GM18868 (cell line): ENCODE measurements around the gene LMBRD1.
A peak's percentile ranks its signal among the peaks of the same experiment; 100 is the strongest.
"Not testable (repeated sequence)": the region's sequence is repeated elsewhere in the genome, so short reads cannot be mapped to it uniquely, and the experiment has no call there.

Experiments
- ATAC-seq: cut with Tn5 transposase; IDR thresholded peaks from one replicate; pipeline ENCODE4 v1.9.1; 2021; ENCODE audit warnings: mild to moderate bottlenecking, moderate library complexity; ENCODE audit not compliant: unreplicated experiment

The LMBRD1 gene

DNA sequence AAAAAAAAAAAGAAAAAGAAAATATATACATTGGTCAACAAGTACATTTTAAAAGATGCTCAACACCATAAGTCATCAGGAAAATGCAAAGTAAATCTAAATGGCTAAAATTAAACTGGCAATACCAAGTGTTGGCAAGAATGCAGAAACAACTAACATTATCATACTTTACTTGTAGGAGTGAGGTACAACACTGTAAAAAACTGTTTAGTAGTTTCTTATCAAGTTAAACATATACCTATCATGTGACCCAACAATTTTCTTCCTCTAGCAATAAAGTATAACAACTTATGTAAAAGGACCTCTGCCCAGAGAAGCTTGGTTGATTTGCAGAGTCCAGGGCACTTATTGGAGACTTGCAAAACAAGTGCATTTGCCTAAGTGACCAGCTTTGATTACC is 40.4 kb downstream of the LMBRD1 start:
- no peak for ATAC-seq

DNA sequence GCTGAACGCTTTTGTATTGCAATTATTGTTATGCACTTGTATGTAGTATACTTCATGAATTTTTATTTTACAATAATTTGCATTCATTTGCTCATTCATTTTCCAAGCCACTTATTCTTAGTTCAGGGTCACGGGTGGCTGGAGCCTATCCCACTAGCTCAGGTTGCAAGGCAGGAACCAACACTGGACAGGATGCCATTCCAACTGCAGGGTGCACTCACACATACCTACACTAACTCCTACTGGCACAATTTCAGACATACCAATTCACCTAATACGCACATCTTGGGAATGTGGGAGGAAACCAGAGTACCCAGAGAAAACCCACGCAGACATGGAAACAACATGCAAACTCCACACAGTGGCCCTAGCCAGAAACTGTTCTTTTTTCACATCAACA is 61.8 kb downstream of the LMBRD1 start:
- ATAC-seq: no peak

DNA sequence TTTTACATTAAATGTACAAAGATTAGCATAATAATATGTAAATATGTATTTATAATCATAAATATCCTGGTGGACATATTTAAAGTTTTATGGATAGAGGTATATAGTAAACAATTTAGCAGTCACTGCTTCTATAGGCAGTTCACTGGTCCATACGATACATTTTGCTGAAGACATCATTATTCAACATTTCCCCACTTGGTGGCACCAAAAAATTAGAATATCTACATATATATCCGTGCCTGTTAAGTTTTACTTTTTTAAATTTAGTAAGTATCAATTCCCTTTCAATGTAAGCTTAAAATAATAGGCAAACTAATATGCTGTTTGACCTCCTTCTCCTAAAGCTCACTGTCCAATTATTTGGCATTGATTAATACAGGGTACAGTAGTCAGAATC is 64.2 kb downstream of the LMBRD1 start:
- peak; percentile 88 for ATAC-seq

DNA sequence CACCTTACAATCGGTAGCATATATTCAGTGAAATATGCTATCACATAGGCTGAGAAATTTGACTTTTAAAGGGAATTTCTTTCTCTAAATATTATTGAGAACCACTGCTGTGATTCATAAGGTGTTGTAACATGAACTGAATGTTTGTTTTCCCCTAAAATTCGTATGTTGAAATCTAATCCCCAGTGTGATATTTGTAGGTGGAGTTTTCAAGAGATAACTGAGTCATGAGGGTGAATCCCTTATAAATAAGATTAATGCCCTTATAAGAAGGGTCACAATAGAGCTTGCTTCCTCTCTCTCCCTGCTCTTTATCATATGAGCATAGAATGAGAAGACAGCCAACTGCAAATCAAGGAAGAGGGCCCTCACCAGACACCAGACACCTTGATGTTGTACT is 64.8 kb downstream of the LMBRD1 start:
- ATAC-seq: no peak

DNA sequence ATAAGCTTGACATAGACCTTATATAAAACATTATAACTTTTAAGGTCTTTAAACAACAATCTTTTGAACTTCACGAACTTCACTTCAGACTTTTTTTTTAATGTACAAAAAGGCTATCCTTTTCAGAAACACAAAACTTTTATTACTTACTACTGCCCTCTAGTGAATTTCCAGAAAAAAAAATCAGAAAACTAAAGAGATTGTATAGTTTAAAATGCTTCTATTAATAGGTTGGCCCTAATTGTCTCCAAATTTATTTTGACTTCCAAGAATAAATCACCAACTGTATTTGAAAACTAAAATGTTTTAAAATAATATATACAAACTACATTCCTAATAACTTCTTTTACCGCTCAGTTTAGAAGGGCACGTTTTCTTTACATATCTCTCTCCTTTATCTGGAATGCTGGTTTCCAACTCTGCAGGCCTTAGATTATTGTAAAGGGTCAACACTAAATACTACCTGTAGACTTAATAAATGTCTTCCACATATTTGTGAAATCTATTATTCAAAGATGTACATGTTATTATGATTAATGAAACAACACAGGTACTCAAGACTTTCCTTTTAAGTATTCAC is 66.8 kb downstream of the LMBRD1 start:
- ATAC-seq: no peak

DNA sequence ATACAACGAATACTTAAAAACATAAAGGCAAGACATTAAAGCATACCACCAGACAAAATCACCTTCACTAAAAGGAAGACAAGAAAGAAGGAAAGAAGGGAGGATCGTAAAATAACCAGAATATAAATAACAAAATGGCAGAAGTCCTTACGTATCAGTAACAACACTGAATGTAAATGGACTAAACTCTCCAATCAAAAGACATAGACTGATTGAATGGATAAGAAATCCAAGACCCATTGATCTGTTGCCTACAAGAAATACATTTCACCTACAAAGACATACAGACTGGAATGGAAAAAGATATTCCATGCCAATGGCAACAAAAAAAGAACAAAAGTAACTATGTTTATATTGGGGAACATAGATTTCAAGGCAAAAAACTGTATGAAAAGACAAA is 74.1 kb downstream of the LMBRD1 start:
- ATAC-seq: no peak

DNA sequence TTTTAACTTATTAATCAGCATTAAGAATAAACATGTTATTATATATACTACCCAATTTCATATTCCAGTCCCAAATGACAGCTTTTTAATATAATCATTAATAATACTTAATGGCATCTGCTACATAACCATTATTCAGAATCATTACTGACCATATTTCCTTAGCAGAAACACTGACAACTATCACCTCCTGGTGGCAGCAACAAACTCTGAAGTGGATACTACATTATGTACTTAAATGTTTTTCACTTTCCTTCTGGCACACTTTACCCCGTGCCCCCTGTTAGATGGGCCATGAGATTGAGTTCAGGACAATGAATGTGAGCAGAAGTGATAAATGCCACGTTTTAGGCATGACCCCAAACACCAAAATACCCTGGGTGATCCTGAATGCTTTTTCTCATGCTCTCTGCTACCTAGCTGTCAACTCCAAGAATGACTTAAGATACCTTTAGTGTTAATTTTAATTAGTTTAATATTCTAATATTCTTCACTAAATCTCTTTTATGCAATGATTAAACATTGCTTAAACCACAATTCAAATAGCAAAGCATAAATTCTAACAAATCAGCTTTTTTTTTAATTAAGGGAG is 77.1 kb downstream of the LMBRD1 start:
- peak; percentile 94 for ATAC-seq

DNA sequence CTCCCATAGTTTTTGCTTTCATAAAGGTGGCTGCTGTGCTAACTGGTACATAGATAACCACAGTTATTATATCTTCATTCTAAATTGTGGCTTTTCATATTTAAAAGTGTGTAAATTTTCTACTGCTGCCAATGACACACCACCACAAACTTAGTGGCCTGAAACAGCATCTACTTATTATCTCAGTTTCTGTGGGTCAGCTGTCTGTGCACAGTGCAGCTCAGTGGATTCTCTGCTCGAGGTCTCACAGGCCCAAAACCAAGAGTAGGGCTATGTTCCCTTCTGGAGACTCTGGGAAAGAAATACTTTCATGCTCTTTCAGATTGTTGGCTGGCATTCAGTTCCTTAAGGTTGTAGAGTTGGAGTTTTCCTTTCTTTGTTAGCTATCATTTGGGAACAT is 90.1 kb downstream of the LMBRD1 start:
- no peak for ATAC-seq

DNA sequence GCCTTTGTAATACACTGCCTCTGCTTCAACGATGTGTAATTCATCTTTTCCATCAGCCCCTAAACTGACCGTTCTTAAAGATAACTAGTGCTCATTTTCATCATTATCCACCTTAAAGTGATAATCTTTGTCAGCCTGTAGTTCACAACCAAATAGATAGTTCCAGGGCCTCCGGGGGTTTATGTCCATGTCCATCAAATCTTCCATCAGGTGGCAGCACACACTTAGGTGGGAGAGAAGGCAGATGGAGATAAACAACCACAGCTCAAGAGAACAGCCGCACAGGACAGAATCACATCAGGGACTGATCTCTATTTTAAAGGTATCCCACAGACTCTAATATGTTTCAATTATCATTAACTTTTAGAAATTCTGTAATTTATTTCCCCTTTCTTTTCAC is 90.9 kb downstream of the LMBRD1 start:
- ATAC-seq: no peak

DNA sequence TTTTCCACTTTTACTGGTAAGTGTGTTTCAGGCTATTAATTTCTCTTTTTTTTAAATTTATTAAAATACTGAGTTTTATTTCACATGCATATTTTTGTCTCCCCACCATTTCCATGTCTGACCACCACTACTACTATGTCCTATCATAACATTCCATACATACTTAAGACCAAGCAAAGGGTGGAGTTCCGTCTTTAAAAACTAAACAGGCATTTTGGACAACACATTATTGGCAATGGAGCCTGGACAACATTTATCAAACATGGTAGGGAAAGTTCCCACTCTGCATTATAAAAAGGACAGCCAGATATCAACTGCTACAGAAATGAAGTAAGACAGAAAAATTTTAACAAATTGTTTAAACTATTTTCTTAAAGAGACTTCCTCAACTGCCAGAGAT is 91.9 kb downstream of the LMBRD1 start:
- ATAC-seq: no peak

DNA sequence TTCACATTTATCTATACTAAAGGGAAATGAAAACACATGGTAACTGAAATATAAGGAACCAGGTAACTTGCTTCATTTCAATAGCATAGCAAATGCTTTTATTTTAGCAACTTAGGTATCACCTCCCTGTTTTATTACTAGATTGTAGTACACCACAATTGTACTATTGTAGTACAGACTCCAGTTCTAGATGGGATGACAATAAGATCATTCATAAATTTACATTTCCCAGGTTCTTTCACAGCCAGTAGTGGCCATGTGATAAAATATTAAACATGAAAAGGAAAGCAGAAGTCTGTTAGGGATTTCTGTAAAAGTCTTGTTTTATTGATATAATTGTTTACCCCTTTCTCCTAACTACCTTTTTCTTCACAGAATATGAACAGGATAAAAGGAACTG is 97.2 kb downstream of the LMBRD1 start:
- no peak for ATAC-seq

DNA sequence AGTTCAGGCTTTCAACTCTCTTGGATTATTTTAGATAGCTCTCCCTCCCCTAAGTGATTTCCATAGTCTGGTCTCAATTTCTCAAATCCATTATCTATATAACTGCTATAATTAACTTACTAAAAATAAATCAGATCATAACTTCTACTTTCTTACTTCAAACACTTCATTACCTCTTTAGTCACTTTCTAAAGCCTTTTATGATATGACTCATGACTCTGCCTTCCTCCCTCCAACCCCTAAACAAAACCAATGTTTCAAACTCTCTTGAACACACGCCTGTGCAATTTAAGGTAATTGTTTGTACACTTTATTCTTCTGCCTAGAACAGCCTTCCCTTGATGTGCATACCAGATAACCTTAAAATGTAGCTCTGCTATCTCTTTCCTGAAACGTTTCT is 100.5 kb downstream of the LMBRD1 start:
- peak; percentile 88 for ATAC-seq

DNA sequence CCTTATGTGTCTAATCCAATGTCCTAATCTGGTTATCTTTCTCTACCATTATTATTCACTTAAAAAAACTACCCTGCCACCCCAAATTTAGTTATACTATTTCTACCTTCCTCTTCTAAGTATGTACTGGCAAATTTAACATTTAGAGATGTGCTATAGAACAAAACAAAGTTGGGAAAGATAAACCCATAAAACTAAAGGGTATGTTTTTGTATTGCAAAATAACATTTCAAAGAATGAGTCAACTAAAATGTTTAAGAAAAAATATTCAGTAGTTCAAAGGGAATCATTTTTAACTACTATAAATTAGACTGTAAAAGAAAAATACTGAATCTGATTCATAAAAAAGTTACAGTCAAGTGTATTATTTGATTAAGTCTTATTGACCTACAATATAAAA is 103.0 kb downstream of the LMBRD1 start:
- ATAC-seq: no peak

DNA sequence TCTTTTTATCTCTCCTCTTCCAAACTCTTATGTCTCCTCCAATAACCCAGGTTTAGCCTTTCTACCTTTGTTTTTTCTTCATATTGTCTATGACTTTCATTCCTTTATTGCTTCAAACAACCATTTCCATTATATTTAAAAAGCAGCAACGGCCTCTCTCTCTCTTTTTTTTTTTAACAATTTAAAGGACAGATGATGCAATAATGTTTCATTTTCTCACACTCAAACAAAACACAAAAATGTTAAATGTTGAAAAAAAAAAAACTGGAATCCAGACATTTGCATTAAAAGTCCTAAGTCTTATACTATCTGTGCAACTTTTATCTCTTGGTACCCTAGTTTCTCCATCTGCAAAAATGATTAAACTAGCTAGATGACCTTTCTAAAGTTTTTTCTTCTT is 105.8 kb downstream of the LMBRD1 start:
- no peak for ATAC-seq

DNA sequence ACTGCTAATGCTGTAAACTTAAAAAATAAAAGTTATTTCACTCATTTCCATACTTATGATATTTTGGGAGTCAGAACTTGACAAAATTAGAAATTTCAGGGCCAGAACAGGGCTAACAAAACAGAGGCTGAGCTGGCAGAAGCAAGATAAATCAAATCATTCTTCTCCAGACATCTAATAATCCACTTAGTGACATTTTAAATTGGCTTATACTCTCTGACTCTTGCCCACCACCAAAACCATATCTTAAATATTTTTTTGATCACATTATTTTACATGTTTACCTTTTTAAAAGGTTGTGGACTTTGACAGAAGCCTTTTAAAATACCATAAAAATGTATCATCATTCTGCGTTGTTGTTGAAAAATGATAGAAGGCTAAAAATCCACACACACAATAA is 116.5 kb downstream of the LMBRD1 start:
- ATAC-seq: no peak

DNA sequence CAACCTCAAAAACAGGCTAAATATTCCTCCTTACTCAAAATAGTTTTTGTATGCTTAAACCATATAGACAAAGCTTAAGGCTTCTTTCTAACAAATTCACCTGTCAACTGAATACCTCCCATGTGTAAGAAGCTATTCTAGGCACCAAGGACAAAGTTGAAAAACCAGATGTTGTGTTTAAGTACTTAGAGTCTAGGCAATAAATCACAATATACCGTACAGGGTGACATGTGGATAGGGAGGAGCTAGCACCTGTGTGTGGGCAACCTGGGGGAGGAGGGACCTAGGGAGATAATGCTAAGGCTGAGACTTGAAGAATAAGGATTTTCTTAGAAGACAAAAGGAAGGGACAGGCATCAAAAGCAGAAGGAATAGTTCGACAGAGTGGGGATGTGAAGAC is 123.5 kb downstream of the LMBRD1 start:
- no peak for ATAC-seq

DNA sequence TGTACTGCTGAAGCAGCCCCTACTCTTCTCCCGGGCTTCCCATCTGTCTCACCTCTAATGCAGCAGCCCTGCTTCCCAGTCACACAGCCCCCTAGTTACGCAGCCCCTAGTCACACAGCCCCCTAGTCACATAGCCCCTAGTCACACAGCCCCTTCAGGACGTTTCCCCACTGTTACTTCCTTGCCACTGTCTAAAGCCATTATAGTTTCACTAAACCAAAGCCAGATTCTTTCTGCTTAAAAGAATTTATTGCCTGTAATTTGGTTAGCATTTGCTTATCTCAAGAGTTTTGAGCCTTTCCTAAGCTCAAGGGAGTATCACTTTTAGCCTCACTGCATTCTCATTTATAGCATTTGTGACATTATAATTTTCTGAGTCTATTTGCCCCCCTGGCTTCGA is 127.9 kb downstream of the LMBRD1 start:
- no peak for ATAC-seq

DNA sequence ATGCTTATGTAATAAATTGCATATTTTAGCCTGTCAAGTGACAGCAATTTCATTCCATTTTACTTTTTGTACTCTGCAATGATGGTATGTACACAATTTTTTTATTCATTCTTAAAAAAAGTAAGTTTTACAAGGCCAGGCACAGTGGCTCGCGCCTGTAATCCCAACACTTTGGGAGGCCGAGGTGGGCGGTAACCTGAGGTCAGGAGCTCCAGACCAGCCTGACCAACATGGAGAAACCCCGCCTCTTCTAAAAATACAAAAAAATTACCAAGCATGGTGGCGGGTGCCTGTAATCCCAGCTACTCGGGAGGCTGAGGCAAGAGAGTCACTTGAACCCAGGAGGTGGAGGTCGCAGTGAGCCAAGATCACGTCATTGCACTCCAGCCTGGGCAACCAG is 130.0 kb downstream of the LMBRD1 start:
- ATAC-seq: not testable (repeated sequence)

DNA sequence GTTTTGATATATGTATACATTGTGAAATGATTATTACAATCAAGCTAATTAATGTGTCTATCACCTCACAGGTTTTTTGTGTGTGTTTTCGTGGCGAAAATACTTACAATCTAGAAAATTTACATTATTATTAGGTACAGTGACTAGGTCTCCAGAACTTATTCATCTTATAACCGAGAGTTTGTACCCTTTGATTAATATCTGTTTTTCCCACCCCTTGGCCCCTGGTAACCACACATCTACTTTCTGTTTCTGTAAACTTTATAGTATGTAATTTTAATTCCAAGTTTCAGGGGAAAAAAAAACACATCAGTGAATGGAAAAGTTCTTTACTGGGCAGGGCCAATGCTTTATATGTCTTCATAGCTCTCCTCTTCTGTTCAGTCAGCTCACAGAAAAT is 131.4 kb downstream of the LMBRD1 start:
- peak; percentile 48 for ATAC-seq

DNA sequence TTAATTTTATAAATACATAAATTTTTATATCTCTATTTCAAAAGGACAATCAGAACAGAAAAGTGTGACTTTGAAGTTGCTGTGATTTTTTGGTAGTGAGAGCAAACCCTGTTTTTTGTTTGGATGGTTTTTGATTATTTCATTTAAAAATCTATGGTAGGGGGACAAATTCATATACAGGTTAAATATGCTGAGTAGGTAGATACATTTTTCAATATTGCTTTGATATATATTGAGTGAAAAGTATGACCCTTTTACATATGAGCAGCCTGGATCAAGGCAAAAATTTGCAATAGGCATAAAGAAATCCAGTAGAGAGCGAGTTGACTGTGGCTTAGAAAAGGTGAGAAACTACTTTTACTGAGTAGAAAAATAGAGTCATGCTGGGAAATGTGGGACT is 132.3 kb downstream of the LMBRD1 start:
- ATAC-seq: no peak

DNA sequence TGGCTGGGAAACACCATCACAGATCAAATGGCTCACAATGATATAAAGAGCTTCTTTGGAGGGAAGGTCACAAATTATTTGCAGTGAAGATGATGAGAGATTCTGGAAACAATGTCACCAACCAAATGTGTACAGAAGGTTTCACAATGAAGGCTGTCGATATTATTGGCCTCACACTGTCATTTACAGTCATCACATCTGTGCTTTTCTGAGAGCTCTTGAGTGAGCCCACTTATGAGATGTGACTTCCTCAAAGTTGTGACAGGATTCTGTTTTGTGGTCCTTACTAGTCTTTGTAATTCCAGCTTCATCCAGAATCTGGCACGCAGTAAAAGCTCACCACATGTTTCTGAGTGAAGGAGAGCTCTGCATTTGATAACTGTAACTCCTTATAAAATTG is 133.6 kb downstream of the LMBRD1 start:
- ATAC-seq: peak; percentile 59

DNA sequence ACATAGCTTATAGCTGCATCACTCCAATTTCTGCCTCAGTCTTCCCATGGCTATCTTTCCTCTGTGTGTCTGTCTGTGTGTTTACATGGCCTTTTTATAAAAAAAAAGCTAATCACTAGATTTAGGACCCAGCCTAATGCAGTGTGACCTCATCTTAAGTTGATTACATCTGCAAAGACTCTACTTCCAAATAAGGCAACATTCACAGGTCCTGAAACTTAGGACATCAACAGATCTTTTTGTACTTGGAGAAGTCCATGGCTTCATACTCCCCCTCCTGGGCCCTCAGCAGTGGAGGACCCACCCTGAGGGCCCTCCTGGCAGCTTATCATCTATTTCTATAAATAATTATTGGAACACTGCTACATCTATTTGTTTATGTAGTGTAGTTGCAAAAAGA is 146.1 kb downstream of the LMBRD1 start:
- ATAC-seq: no peak

DNA sequence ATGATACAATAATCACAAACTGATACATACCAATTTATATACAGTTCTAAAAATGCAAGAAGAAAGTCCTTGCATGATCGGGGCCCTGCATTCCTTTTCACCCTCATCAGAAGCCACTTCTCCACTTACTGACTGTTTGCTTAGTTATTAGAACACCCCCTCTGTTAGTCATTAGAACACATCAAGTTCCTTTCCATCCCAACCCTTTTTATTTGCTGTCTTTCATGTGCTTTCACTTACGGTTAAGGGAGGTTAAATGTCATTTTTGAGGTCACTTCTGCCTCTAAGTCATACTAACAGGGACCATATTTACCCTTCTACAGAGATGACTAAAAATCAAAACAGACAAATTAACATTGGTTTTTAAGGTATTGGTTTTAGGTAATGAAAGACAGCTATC is 149.1 kb downstream of the LMBRD1 start:
- ATAC-seq: peak; percentile 58
